Measurements from ENCODE around the gene PRORP. TPM values are rescaled to one million over a fixed set of nuclear protein-coding genes. Genes with fewer than 3 reads are reported as not detected.

PRORP gene
- total RNA-seq, 1 donor from 2014 or later, result 11.0 TPM

- TF ChIP-seq POLR2A (IDR thresholded peaks at IDR 0.05) (no peak), POLR2AphosphoS5 (IDR thresholded peaks at IDR 0.05; ENCODE audit: insufficient read depth in 1 of 2, low read depth in 1 of 2) (no peak), CTCF (IDR thresholded peaks at IDR 0.05) (no peak)
- intact Hi-C loops (cut with DNase I), result loop anchor here (5.0 kb wide), 2 partner anchors 74 to 286 kb away; partner anchors contain the start of gene FAM177A1
- peak overlapping the region; percentile 60 to 67 for H3K4me3 ChIP-seq
Observed at GRCh38 chr14:35121026-35121886, 1.1 kb upstream of the PRORP start.

GRCh38 chr14:35122696-35123387 lies 490 bp downstream of the PRORP start:
- H3K4me1 ChIP-seq, result peaks cover 54% of the 10 kb centered on the region
- intact Hi-C loops (cut with DNase I), result loop anchor here (5.0 kb wide), 2 partner anchors 76 to 284 kb away; partner anchors contain the start of gene FAM177A1
- H3K27me3 ChIP-seq, result no peaks in the 10 kb centered on the region
- peak overlapping the region; percentile 60 to 67 for H3K4me3 ChIP-seq
- peak overlapping the region; percentile 95 for H3K27ac ChIP-seq
- no peak for DNase-seq (ENCODE audit: extremely low spot score in 2 of 2)
- H3K9me3 ChIP-seq, result no peaks in the 10 kb centered on the region
- H3K36me3 ChIP-seq, result no peaks in the 10 kb centered on the region
- TF ChIP-seq CTCF (IDR thresholded peaks at IDR 0.05) (no peak), POLR2A (IDR thresholded peaks at IDR 0.05) (no peak), POLR2AphosphoS5 (IDR thresholded peaks at IDR 0.05; ENCODE audit: insufficient read depth in 1 of 2, low read depth in 1 of 2) (no peak)

More at GRCh38 chr14:35121026-35121886, 1.1 kb upstream of the PRORP start:
- Histone ChIP-seq H3K27ac (peak overlapping the region; percentile 95), H3K36me3 (no peaks in the 10 kb centered on the region), H3K9me3 (no peaks in the 10 kb centered on the region), H3K4me1 (peaks cover 54% of the 10 kb centered on the region), H3K27me3 (no peaks in the 10 kb centered on the region)
- no peak for DNase-seq (ENCODE audit: extremely low spot score in 2 of 2)

- no peaks in the 10 kb centered on the region for H3K9me3 ChIP-seq
- H3K27me3 ChIP-seq, result no peaks in the 10 kb centered on the region
- peaks cover 50% of the 10 kb centered on the region for H3K4me1 ChIP-seq
- peak overlapping the region; percentile 60 to 67 for H3K4me3 ChIP-seq
- TF ChIP-seq POLR2AphosphoS5 (IDR thresholded peaks at IDR 0.05; ENCODE audit: insufficient read depth in 1 of 2, low read depth in 1 of 2), result no peak
- intact Hi-C loops (cut with DNase I), result loop anchor here (5.0 kb wide), 2 partner anchors 76 to 284 kb away; partner anchors contain the start of gene FAM177A1
- no peaks in the 10 kb centered on the region for H3K36me3 ChIP-seq
- no peak for DNase-seq (ENCODE audit: extremely low spot score in 2 of 2)
- peak overlapping the region; percentile 95 for H3K27ac ChIP-seq
Observed at GRCh38 chr14:35123388-35123703, 994 bp downstream of the PRORP start.

- Histone ChIP-seq H3K4me3 (no peak overlapping the region), H3K9me3 (no peaks in the 10 kb centered on the region), H3K4me1 (peaks cover 42% of the 10 kb centered on the region), H3K36me3 (no peaks in the 10 kb centered on the region), H3K27ac (no peak overlapping the region), H3K27me3 (no peaks in the 10 kb centered on the region)
- TF ChIP-seq CTCF (IDR thresholded peaks at IDR 0.05) (no peak), POLR2A (IDR thresholded peaks at IDR 0.05) (no peak), POLR2AphosphoS5 (IDR thresholded peaks at IDR 0.05; ENCODE audit: insufficient read depth in 1 of 2, low read depth in 1 of 2) (no peak)
- intact Hi-C loops (cut with DNase I), result loop anchor here (5.0 kb wide), 2 partner anchors 77 to 283 kb away; partner anchors contain the start of gene FAM177A1
- DNase-seq (ENCODE audit: extremely low spot score in 2 of 2), result no peak
Observed at GRCh38 chr14:35124127-35124526, 1.8 kb downstream of the PRORP start.

- TF ChIP-seq CTCF (IDR thresholded peaks at IDR 0.05), result no peak
- TF ChIP-seq POLR2AphosphoS5 (IDR thresholded peaks at IDR 0.05; ENCODE audit: insufficient read depth in 1 of 2, low read depth in 1 of 2), result no peak
- TF ChIP-seq POLR2A (IDR thresholded peaks at IDR 0.05), result no peak
- H3K4me3 ChIP-seq, result no peak overlapping the region
- peaks cover 0 to 17% of the 10 kb centered on the region in 2 donors for H3K36me3 ChIP-seq
- H3K4me1 ChIP-seq, result no peaks in the 10 kb centered on the region
- DNase-seq (ENCODE audit: extremely low spot score in 2 of 2), result no peak
- no peaks in the 10 kb centered on the region for H3K9me3 ChIP-seq
- no peak overlapping the region for H3K27ac ChIP-seq
- intact Hi-C loops (cut with DNase I), result no loop called here
- H3K27me3 ChIP-seq, result no peaks in the 10 kb centered on the region
Observed at GRCh38 chr14:35133542-35134328, 11.4 kb downstream of the PRORP start.
